Stimulated activated CD4-positive, alpha-beta T cell treated with anti-CD3 and anti-CD28 coated beads, TNF-alpha, amount 100 ng/mL, for 1 hour (primary cell): ENCODE data around the gene TWIST1.

ENCODE experiments used
- DNase-seq, 3 donors: peaks; one replicate each; pipeline ENCODE4 v3.0.0-alpha.2; 2020; ENCODE audit warnings: low read depth in 3 of 3, low spot score in 1 of 3

TWIST1 gene

DNA sequence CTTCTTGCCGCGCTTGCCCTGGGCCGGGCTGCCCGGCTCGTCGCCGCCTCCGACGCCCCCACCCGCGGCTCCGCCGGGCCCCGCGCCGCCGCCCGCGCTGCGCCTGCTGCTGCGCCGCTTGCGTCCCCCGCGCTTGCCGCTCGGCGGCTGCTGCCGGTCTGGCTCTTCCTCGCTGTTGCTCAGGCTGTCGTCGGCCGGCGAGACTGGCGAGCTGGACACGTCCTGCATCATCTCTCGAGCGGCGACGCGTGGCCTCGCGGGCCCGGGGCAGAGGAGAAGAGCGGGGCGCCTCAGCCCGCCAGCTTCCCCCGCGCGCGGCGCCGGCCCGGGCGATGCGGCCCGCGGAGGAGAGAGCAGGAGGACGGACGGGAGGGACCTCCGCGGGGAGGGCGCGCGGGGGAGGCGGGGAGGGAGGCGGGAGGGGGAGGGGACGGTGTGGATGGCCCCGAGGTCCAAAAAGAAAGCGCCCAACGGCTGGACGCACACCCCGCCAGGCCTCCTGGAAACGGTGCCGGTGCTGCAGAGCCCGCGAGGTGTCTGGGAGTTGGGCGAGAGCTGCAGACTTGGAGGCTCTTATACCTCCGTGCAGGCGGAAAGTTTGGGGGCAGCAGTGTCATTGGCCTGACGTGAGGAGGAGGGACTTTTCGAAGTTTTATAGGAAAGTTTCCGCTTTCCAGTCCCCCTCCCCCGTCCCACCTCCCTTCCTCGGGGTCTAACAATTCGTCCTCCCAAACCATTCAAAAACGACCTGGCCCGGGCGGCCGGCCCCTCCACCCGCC, at the start of gene TWIST1:
Gene TWIST1 (minus strand): TSS at position 546 of the 779 bp plus-strand sequence. CDS start 315 bp downstream, at position 231.
- no peak for DNase-seq

DNA sequence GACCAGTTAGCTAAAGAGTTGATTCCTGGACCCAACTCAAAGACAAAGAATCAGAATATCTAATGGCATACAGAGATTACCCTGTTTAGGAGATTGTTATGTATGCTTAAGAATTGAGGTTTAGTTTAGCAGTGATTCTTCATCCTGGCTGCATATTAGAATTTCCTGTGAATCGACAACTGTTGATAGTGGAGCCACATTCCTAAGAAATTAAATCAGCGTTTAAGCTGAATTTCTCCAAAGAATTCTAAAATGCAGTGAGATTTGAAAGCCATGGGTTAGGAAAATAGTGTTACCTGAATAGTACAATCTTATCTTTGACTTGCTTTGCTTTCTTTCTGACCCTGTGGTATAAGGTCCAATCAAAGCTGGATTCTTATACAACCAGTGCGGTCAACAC, 44.2 kb upstream of the TWIST1 start:
- DNase-seq, result no peak

DNA sequence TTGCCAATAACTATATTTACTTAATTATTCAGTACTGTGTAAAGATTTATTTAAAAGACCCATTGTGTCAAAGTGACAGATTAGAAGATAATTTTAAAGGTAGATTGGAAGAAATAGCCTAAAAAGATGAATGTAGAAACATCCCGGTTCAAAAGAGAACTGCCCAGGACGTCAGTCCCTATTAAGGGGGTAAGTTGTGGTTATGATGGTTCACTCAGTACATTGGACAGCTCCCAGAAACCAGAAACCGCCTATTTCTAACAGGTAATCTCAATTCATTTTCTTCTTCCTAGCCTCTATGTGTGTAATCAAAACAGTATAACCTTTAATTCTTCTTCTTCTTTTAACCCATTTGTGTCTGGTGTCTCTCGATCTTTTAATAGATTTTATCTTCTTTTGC, 29.3 kb upstream of the TWIST1 start:
- no peak for DNase-seq

DNA sequence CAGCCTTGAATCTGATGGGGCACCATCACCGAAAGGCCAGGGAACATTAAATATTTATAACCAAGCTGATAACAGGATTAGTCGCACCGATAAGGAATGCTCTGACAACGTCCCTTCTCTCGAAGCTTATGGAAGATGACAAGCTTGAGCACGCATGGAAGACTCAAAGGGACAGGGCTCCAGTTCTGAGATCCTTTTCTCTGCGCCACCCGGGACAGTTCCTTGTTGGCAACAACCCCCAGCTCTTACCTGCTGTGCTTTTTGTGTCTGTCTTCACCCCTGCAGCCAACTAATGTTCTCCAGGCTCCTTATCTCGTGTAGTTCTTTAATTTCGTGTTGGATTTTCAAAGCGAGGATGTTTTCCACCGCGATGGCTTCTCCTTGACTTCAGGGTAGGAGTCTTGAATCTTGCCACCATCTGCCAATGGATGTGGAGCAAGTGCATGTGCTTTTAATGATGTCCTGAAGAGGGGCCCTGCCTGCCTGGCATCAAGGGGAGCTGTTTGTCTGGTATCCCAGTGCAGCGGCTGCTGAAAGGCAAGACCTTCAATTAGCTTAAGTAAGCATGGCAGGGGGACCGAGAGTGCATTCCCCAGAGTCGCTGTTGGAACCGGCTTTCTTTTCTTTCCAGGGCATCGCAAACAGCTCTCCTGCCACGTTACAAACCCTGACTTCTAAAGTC, 28.1 kb upstream of the TWIST1 start:
- DNase-seq, result no peak

DNA sequence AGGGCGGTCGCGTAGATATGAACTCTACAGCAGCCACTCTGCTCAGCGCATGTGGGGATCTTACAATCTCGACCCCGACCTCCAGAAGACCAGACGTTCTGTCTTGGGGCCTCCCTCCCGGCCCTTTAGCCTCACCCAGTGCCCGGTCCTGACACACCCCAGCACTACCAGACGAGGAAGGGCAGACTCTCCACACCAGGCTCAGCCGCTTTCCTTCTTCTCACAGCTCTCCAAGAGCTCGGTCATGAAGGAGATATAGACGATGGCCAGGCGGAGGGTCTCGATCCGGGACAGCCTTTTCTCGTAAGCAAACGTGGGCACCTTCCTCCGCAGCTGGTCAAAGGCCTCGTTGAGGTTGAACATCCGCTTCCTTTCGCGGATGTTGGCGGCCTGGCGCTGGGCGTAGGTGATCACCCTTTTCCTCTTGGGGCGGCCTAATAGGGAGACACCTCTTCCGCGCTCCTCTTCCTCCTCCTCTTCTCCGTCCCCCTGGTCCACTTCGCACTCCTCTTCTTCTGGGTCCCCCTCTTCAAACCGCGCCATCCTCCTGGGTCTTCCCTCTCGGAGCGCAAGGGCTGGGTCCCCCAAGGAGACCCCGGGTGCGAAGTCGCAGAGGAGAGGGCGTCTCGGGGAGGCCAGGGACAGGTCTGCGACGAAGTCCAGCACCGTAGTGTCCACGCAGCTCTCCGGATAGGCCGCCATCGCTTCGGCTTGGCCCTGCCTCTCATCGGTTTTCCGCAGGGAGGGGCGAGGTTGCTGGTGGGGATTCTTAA, 27.4 kb upstream of the TWIST1 start, which contains the start of gene FERD3L:
Gene FERD3L (minus strand): TSS at position 761 of the 773 bp plus-strand sequence. CDS start 59 bp downstream, at position 702.
- DNase-seq, result no peak

DNA sequence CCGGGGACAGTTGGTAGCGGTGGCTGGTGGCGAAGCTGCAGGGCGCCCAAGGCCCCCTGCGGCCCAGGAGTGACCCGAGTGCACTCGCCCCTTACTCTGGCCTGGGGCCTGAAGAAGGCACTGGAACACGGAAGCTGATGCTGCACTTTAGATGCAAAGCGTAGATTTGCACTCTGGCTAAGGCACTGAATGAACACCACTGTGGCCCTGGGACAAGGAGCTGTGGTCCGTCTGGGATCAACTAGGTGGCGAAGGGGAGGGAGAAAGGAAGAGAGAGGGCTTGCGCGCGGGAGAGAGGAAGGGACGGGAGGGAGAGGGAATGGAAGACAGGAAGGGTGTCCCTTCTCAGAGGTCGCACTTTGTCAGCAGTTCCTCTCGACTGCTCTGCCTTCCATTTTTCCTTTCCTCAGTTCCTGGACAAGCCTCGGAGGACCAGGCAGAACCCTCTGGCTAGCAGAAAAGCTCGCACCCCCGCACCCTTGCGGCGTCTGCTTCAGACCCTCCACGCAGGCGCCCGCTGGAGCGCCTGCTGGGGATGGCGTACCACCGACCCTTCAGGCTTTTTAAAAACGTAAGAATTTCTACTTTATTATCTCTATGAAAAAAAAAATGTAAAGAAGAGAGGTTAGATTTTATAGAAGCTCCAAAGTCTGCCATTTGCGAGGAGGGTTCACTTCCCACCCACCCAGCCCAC, 26.6 kb upstream of the TWIST1 start:
- DNase-seq, result no peak

DNA sequence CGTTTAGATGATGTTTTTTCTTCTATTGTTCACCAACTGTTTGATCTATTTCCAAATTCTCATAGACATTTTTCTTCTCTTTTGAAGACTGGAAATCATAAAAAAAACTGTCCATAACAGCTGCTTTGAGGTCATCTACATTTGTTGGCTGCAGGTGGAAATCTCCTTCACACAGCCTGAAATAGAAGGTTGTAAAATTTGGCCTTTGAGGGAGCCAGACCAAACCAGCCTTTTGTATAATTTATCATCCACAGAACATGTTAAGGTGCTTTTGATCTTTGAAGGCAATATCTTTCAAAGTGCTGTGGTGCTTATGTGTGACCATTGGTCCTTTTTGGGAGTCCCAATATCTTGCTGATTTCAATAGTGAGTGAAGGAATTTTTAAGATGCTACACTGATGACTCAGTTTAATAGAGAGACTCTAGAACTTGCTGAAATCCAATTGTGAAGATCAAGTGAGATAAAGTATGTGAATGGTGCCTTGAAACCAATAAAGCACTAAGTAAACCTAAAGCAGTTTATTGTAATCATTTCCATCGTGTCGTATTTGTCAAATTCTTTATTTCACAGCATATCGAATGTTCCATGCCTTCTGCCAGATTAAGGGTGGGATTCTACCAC, 22.4 kb upstream of the TWIST1 start:
- DNase-seq, result no peak

DNA sequence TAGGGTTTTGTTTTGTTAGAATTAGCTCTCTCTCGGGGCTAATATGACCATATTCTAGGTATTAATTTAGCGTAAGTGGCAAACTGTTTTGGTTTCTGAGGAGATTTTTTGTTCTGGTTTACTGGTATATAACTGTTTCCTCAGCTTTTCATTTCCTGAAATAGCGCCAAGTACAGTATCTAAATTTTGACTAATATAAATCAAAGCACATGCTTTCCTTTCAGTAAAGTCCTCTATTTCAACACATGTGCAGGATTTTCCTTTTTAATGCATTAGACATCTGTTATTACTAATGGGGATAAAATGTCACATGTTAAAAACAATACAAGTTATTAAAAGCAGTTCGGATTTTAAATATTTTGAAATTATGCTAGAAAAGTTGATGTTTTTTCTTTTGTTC, 16.4 kb upstream of the TWIST1 start:
- DNase-seq, result no peak

DNA sequence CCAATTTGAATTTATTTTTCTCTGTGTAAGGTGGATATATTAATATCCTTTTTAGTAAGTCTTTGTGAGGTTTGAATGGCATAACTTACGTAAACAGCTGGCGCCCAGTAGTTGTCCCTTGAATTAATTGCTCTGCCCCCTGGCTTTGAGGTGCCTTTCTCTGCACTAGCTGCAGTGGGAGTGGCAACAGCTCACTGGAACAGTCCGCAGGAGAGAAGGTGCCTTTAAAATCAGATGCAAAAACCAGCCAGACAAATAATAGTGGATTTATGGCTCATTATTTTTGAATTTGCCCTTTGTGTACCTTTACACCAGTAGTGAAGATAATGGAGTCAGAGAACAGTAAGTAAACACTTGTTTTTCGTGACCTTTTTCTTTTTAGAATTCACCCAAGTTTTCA, 16.0 kb upstream of the TWIST1 start:
- DNase-seq, result no peak

DNA sequence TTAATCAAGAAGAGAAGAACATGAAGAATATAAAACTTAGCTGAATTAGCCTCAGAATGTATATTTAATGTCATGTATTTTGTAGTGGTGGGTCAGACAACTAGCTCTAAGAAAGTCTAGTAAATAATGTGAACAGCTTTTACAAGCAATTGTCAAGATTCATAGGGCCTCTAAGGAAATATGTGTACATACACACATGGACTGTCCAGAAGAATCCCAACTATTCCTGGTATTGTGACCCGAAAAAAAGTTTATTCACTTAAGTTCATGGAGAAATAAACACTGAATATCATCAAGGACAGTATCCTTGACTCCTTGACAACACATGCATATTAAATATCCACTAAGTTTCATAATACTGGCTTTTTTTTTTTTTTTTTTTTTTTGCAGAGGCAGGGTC, 11.4 kb upstream of the TWIST1 start:
- no peak for DNase-seq

DNA sequence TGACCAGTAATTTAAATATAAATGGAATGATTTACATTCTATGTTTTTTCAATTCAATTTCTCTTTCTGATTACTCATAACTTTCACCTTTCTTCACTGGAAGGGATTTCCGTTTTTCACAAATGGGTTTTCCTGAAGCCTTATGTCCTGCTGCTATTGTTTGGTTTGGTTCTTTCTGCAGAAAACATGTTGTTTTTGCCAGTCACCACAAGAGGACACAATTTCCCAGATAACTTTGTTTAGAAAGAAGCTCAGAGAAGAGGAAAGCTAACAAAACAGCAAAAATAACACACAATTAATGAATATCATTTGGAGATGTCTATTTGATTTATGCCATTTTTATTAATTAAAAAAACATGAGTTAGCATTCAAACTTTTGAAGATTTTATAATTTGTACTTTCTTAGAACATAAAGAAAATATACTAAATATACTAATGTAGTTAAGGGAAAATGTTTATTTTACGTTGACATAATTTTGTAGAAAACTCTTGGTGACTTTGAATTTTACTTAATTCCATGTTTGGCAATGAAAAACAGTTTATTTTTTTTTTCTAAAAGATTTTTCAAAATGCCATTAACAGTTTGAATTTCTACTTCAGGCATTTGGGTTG, 4.6 kb upstream of the TWIST1 start:
- DNase-seq, result no peak

DNA sequence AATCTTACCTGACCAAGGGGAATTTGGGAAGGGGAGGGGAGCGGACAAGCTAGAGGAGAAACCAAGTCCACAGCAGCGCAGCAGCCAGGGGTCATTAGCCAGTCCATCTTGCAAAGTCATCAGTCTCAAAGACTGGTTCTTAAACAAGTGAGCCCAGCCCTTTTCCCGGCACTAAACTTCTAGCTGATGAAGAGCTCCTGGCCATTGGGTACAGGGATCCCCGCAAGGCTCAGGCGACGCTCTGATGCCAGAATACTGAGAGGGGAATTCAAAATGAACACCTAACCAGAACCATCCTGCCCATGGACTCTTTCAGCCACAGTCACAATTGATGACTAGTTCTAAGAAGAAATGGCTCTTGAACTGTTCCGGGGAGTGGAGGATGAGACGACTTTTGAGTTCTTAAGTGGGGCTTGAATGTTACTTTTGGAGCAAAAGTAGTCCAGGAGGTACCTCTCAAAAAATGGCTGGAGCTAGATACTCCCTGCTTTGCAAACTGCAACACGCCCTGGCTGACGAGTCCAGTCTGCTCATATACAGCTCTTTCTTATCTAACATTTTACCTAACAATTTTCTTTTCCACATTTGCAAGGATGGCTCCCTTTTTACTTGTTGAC, 2.5 kb upstream of the TWIST1 start:
- DNase-seq, result no peak

DNA sequence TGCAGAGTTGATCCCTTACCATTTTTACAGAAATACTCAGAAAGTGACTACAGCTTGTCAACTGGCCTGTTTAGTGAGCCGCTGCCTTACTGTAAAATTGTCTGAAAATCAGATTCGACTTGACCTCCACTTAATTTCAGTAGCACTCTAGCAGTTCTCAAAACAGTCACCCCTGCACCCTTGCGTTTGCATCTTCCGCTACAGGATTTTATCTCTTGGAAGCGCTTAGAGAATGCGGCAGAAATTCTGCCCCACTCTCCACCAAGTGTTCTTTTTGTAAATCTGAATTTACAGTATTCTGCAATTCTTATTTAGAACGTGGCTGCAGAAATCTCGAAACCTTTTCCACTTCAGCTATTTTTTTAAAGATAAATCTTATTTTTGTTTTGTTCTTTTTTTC, 1.9 kb upstream of the TWIST1 start:
- no peak for DNase-seq

DNA sequence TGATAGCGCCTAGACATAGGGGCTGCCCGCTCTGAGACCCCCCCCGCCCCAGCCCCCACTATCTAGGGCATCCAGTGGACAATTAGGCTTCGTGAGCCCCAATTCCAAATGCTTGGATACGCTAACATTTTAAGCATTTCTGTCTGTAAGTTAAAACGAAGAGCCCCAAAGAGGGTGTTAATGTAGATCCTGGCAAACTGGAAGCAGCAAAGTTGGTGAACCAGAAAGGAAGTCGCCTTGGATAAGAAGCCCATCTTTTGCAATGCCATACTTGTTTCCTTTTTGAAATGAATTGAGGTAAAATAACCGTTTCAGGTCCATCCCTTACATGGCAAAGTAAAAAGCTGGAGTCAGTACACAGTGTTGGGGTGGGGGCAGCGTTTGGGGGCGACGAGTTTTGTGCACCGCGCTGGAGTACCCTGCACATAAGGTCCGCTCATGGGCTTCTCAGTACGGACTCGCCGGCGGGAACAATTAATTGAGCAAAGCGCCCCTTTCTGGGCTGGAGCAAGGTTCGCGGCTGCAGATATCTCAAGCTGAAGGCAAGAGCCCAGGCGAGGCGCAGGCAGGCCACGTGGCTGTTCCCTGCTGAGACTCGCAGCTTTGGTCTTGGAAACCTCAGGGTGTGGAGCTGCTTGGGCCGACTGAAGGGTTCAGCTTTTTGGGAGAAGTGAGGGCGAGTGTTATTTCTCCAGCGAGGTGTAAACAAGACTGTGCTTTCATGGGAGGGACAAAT, 1.4 kb upstream of the TWIST1 start:
- no peak for DNase-seq

DNA sequence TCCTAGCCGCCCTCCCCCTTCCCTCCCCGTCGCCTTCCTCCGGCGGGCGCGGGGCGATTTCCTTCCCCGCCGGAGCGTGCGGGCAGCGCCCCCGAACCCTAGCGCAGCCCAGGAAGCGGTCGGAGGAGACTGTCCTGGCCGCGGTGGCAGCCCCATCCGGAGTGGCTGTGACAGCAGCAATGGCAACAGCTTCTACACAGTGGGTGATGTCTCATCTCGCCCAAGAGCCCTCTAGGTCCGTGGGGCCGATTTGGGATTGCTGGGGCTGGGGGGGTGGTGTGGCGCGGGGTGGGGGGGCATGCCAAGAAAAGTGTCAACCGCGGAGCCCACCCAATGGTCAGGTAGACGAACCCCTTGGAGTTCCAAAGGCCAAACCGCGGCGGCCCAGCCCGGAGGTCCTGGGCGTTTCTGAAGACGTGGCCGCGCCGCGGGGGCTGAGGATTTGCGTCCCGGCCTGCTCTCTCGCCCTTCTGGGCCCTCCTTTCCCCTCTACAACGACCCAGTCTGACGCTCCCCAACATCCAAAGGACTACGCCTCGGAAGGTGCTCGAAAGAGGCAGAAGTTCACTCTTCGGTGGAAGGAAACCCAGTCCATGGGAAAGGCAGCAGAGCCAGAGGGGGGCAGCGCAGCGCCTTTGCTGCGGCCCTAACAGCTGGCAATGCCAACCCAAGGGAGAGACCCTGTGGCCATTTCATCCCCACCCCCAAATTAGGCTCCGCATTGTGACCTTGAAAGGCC, 603 bp upstream of the TWIST1 start:
- DNase-seq, result no peak

DNA sequence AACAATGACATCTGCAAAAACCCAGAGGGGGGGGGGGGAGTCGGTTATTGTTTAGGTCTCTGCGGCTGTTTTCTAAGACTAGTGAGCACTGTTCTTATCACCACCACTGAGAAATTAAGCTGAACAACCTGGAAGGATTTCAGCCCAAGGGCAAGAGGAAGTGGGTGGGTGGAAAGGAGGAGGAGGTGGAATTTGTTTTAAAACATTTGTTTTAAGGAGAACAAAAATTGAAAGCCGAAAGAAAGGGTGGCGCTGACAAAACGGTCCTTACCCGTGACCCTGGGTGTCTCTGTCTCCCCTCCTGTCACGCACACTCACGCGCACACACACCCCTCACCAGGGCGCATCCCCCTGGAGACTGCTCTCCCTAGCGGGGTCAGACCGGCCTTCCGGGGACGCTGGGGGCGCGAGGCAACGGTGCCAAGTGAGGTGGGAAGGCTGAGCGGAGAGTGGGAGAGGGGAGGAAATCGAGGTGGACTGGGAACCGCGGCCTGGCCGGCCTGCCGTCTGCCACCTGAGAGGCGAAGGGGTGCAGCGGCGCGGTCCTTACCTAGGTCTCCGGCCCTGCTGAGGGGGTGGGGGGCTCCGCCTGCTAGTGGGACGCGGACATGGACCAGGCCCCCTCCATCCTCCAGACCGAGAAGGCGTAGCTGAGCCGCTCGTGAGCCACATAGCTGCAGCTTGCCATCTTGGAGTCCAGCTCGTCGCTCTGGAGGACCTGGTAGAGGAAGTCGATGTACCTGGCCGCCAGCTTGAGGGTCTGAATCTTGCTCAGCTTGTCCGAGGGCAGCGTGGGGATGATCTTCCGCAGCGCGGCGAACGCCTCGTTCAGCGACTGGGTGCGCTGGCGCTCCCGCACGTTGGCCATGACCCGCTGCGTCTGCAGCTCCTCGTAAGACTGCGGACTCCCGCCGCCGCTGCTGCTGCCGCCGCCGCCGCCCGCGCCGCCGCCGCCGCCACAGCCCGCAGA, 1.0 kb downstream of the TWIST1 start:
- no peak for DNase-seq

DNA sequence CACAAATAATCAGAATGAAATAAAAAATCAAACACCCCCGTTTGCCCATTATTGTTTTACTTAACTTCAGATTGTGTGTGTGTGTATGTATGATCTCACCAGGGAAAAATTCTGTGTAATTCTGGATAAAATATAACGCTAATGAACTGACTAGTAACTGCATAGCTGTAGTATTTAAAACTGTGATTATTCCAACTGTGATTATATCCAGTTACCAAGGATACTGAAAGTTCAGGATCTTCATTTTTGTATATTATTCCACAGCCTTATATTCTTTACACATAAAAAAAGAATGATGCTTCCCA, 2.9 kb downstream of the TWIST1 start:
- DNase-seq, result no peak
